ENCODE measurements around the gene TSPYL4. TPM values are rescaled to one million over a fixed set of nuclear protein-coding genes. Genes with fewer than 3 reads are reported as not detected.

TSPYL4 gene
- total RNA-seq, 2 experiments from 2014 or later: 19.2 to 19.4 TPM

- no peak overlapping the region for H3K27ac Mint-ChIP-seq
- no peak overlapping the region for H3K4me3 Mint-ChIP-seq
- H3K9me3 Mint-ChIP-seq: no peaks in the 10 kb centered on the region
- POLR2A ChIA-PET: no interaction called here
- peaks cover 12% of the 10 kb centered on the region for H3K36me3 Mint-ChIP-seq
- ATAC-seq (ENCODE audit: low read depth) (no peak), DNase-seq (no peak)
- no peaks in the 10 kb centered on the region for H3K27me3 Mint-ChIP-seq
- H3K4me1 Mint-ChIP-seq: peaks cover 19% of the 10 kb centered on the region
These were observed 28.8 kb upstream of the TSPYL4 start for GRCh38 chr6:116282698-116283097.

- Mint-ChIP-seq H3K36me3 (peaks cover 21% of the 10 kb centered on the region), H3K4me3 (no peak overlapping the region), H3K4me1 (peaks cover 33% of the 10 kb centered on the region), H3K9me3 (no peaks in the 10 kb centered on the region), H3K27me3 (no peaks in the 10 kb centered on the region), H3K27ac (peak overlapping the region; percentile 99)
- POLR2A ChIA-PET: interaction anchor here (0.9 to 4.3 kb wide), 4 partner anchors 12 to 291 kb away, joined by 3 to 47 read pairs (median 27); partner anchors contain the start of genes RWDD1 and TSPYL4
- ATAC-seq (ENCODE audit: low read depth) (no peak), DNase-seq (no peak)
These were observed 27.1 kb upstream of the TSPYL4 start for GRCh38 chr6:116280933-116281316.

- DNase-seq: no peak
- H3K4me1 Mint-ChIP-seq: peaks cover 36% of the 10 kb centered on the region
- POLR2A ChIA-PET: interaction anchor here (0.7 to 4.3 kb wide), 11 partner anchors 9 to 386 kb away, joined by 3 to 47 read pairs (median 5); partner anchors contain the start of genes DSE, NT5DC1, RSPH4A and RWDD1
These were observed 26.5 kb upstream of the TSPYL4 start for GRCh38 chr6:116280161-116280932.

GRCh38 chr6:116279232-116280160, 25.6 kb upstream of the TSPYL4 start, which contains the start of gene TSPYL1:
Gene TSPYL1, minus strand, starts transcription at chr6:116279930. Its CDS starts 100 bp downstream, at chr6:116279830.
- POLR2A ChIA-PET: interaction anchor here (0.7 to 4.3 kb wide), 11 partner anchors 8 to 402 kb away, joined by 3 to 47 read pairs (median 5); partner anchors contain the start of genes DSE, KPNA5, NT5DC1 and RSPH4A

More at GRCh38 chr6:116280161-116280932, 26.5 kb upstream of the TSPYL4 start:
- no peak for ATAC-seq (ENCODE audit: low read depth)
- Mint-ChIP-seq H3K27me3 (no peaks in the 10 kb centered on the region), H3K27ac (peak overlapping the region; percentile 99), H3K36me3 (peaks cover 23% of the 10 kb centered on the region), H3K4me3 (peak overlapping the region; percentile 97), H3K9me3 (no peaks in the 10 kb centered on the region)

GRCh38 chr6:116278854-116279231, 25.0 kb upstream of the TSPYL4 start:
- no peak for DNase-seq
- peaks cover 26% of the 10 kb centered on the region for H3K36me3 Mint-ChIP-seq
- no peaks in the 10 kb centered on the region for H3K27me3 Mint-ChIP-seq
- H3K27ac Mint-ChIP-seq: peak overlapping the region; percentile 99
- H3K4me3 Mint-ChIP-seq: peak overlapping the region; percentile 97
- ATAC-seq (ENCODE audit: low read depth): no peak
- H3K4me1 Mint-ChIP-seq: peaks cover 41% of the 10 kb centered on the region
- POLR2A ChIA-PET: interaction anchor here (1.5 to 4.3 kb wide), 8 partner anchors 8 to 403 kb away, joined by 3 to 47 read pairs (median 8); partner anchors contain the start of genes DSE, KPNA5, NT5DC1 and RWDD1
- H3K9me3 Mint-ChIP-seq: no peaks in the 10 kb centered on the region

More at GRCh38 chr6:116279232-116280160, 25.6 kb upstream of the TSPYL4 start, which contains the start of gene TSPYL1:
- H3K9me3 Mint-ChIP-seq: no peaks in the 10 kb centered on the region
- DNase-seq: peak; percentile 90
- peak within 1 kb of the TSS; percentile 99 for H3K27ac Mint-ChIP-seq
- peak; percentile 86 for ATAC-seq (ENCODE audit: low read depth)
- H3K4me1 Mint-ChIP-seq: peaks cover 41% of the 10 kb centered on the region
- peak within 1 kb of the TSS; percentile 97 for H3K4me3 Mint-ChIP-seq
- H3K36me3 Mint-ChIP-seq: peaks cover 26% of the 10 kb centered on the region
- H3K27me3 Mint-ChIP-seq: no peaks in the 10 kb centered on the region

- H3K36me3 Mint-ChIP-seq: peaks cover 26% of the 10 kb centered on the region
These were observed 24.6 kb upstream of the TSPYL4 start for GRCh38 chr6:116278481-116278829.

GRCh38 chr6:116277124-116277523, 23.2 kb upstream of the TSPYL4 start:
- POLR2A ChIA-PET: interaction anchor here (0.6 to 1.1 kb wide), 2 partner anchors 283 to 294 kb away, joined by 3 read pairs; partner anchors contain the start of gene RWDD1
- H3K9me3 Mint-ChIP-seq: no peaks in the 10 kb centered on the region
- peak overlapping the region; percentile 97 for H3K4me3 Mint-ChIP-seq
- peaks cover 43% of the 10 kb centered on the region for H3K4me1 Mint-ChIP-seq
- H3K27me3 Mint-ChIP-seq: no peaks in the 10 kb centered on the region
- no peak for ATAC-seq (ENCODE audit: low read depth)
- H3K36me3 Mint-ChIP-seq: peaks cover 28% of the 10 kb centered on the region
- no peak for DNase-seq
- peak overlapping the region; percentile 69 for H3K27ac Mint-ChIP-seq

More at GRCh38 chr6:116278481-116278829, 24.6 kb upstream of the TSPYL4 start:
- Mint-ChIP-seq H3K4me1 (peaks cover 41% of the 10 kb centered on the region), H3K27ac (peak overlapping the region; percentile 99), H3K9me3 (no peaks in the 10 kb centered on the region), H3K4me3 (peak overlapping the region; percentile 97), H3K27me3 (no peaks in the 10 kb centered on the region)
- no peak for DNase-seq
- ATAC-seq (ENCODE audit: low read depth): no peak
- POLR2A ChIA-PET: interaction anchor here (1.5 to 4.3 kb wide), 5 partner anchors 9 to 403 kb away, joined by 3 to 47 read pairs (median 14); partner anchors contain the start of genes KPNA5, NT5DC1, RWDD1 and TSPYL4

GRCh38 chr6:116271149-116271708, 17.4 kb upstream of the TSPYL4 start:
- no peaks in the 10 kb centered on the region for H3K27me3 Mint-ChIP-seq
- peaks cover 14% of the 10 kb centered on the region for H3K36me3 Mint-ChIP-seq
- H3K4me1 Mint-ChIP-seq: peaks cover 17% of the 10 kb centered on the region
- ATAC-seq (ENCODE audit: low read depth): no peak
- DNase-seq: no peak
- peak overlapping the region; percentile 32 for H3K27ac Mint-ChIP-seq
- H3K9me3 Mint-ChIP-seq: no peaks in the 10 kb centered on the region
- no peak overlapping the region for H3K4me3 Mint-ChIP-seq
- POLR2A ChIA-PET: interaction anchor here (1.3 kb wide), 1 partner anchor 8 kb away, joined by 5 read pairs; the partner anchor contains the start of gene TSPYL1

- POLR2A ChIA-PET: interaction anchor here (2.4 kb wide), 1 partner anchor 11 kb away, joined by 14 read pairs; the partner anchor contains the start of gene TSPYL1
These were observed 14.9 kb upstream of the TSPYL4 start for GRCh38 chr6:116268589-116269293.

GRCh38 chr6:116267836-116268588, 14.1 kb upstream of the TSPYL4 start:
- H3K9me3 Mint-ChIP-seq: peaks cover 5% of the 10 kb centered on the region
- H3K27me3 Mint-ChIP-seq: no peaks in the 10 kb centered on the region
- DNase-seq: no peak
- H3K36me3 Mint-ChIP-seq: peaks cover 30% of the 10 kb centered on the region
- H3K4me1 Mint-ChIP-seq: peaks cover 7% of the 10 kb centered on the region
- H3K27ac Mint-ChIP-seq: no peak overlapping the region
- POLR2A ChIA-PET: interaction anchor here (2.4 kb wide), 1 partner anchor 12 kb away, joined by 14 read pairs; the partner anchor contains the start of gene TSPYL1
- ATAC-seq (ENCODE audit: low read depth): no peak
- no peak overlapping the region for H3K4me3 Mint-ChIP-seq

More at GRCh38 chr6:116268589-116269293, 14.9 kb upstream of the TSPYL4 start:
- H3K4me1 Mint-ChIP-seq: peaks cover 8% of the 10 kb centered on the region
- H3K36me3 Mint-ChIP-seq: peaks cover 26% of the 10 kb centered on the region
- H3K27me3 Mint-ChIP-seq: no peaks in the 10 kb centered on the region
- H3K9me3 Mint-ChIP-seq: peaks cover 5% of the 10 kb centered on the region
- no peak overlapping the region for H3K4me3 Mint-ChIP-seq
- no peak overlapping the region for H3K27ac Mint-ChIP-seq
- peak; percentile 56 for ATAC-seq (ENCODE audit: low read depth)
- no peak for DNase-seq

- Mint-ChIP-seq H3K4me3 (no peak overlapping the region), H3K4me1 (peaks cover 6% of the 10 kb centered on the region), H3K36me3 (peaks cover 40% of the 10 kb centered on the region), H3K27me3 (no peaks in the 10 kb centered on the region), H3K27ac (no peak overlapping the region), H3K9me3 (peaks cover 10% of the 10 kb centered on the region)
- no peak for ATAC-seq (ENCODE audit: low read depth)
- POLR2A ChIA-PET: no interaction called here
- DNase-seq: no peak
These were observed 12.9 kb upstream of the TSPYL4 start for GRCh38 chr6:116266803-116267202.

Data from activated naive CD8-positive, alpha-beta T cell treated with anti-CD3 and anti-CD28 coated beads, Interleukin-2, amount 10 ng/mL, durations not matched to agents 7 days and 5 days (primary cell).